T-helper 1 cell treated with Interleukin-12 subunit alpha and Interleukin-12 subunit beta and Interleukin-4 antibody, amounts not matched to agents 30 μg/mL and 1 μg/mL, for 36 hours (primary cell): ENCODE data around the gene HECW1.
"Not testable (repeated sequence)": the region's sequence is repeated elsewhere in the genome, so short reads cannot be mapped to it uniquely, and the experiment has no call there.

Experiments used
- H3K27ac Mint-ChIP-seq: one replicate; pipeline ENCODE4 v1.8.0; 2021; ENCODE audit warnings: mild to moderate bottlenecking, mixed read lengths
- H3K27me3 Mint-ChIP-seq: one replicate; pipeline ENCODE4 v1.8.0; 2021; ENCODE audit warnings: low read depth, mixed read lengths
- H3K36me3 Mint-ChIP-seq: one replicate; pipeline ENCODE4 v1.8.0; 2021; ENCODE audit warnings: low read depth, mixed read lengths
- H3K4me1 Mint-ChIP-seq: one replicate; pipeline ENCODE4 v1.8.0; 2021; ENCODE audit warnings: low read depth, mixed read lengths
- H3K4me3 Mint-ChIP-seq: one replicate; pipeline ENCODE4 v1.8.0; 2021; ENCODE audit warnings: mild to moderate bottlenecking, moderate library complexity, mixed read lengths
- H3K9me3 Mint-ChIP-seq: one replicate; pipeline ENCODE4 v1.8.0; 2021; ENCODE audit warnings: mixed read lengths

HECW1 gene

GRCh38 chr7:43196379-43196778 is 83.9 kb downstream of the HECW1 start:
- peaks cover 3% of the 10 kb centered on the region for H3K27me3 Mint-ChIP-seq
- no peak overlapping the region for H3K4me3 Mint-ChIP-seq
- no peak overlapping the region for H3K27ac Mint-ChIP-seq
- H3K4me1 Mint-ChIP-seq, result no peaks in the 10 kb centered on the region
- H3K9me3 Mint-ChIP-seq, result no peaks in the 10 kb centered on the region
- no peaks in the 10 kb centered on the region for H3K36me3 Mint-ChIP-seq

- no peaks in the 10 kb centered on the region for H3K27me3 Mint-ChIP-seq
- H3K36me3 Mint-ChIP-seq, result no peaks in the 10 kb centered on the region
- H3K27ac Mint-ChIP-seq, result no peak overlapping the region
- no peaks in the 10 kb centered on the region for H3K4me1 Mint-ChIP-seq
- H3K4me3 Mint-ChIP-seq, result no peak overlapping the region
- H3K9me3 Mint-ChIP-seq, result no peaks in the 10 kb centered on the region
These were observed 85.6 kb downstream of the HECW1 start for GRCh38 chr7:43198016-43198415.

- H3K36me3 Mint-ChIP-seq, result no peaks in the 10 kb centered on the region
These were observed 86.2 kb downstream of the HECW1 start for GRCh38 chr7:43198599-43199090.

GRCh38 chr7:43199371-43200160 is 87.1 kb downstream of the HECW1 start:
- no peak overlapping the region for H3K4me3 Mint-ChIP-seq
- no peaks in the 10 kb centered on the region for H3K27me3 Mint-ChIP-seq

More at GRCh38 chr7:43198599-43199090, 86.2 kb downstream of the HECW1 start:
- Mint-ChIP-seq H3K27ac (no peak overlapping the region), H3K27me3 (no peaks in the 10 kb centered on the region), H3K9me3 (no peaks in the 10 kb centered on the region), H3K4me3 (no peak overlapping the region), H3K4me1 (no peaks in the 10 kb centered on the region)

GRCh38 chr7:43201912-43202311 is 89.5 kb downstream of the HECW1 start:
- Mint-ChIP-seq H3K36me3 (no peaks in the 10 kb centered on the region), H3K9me3 (no peaks in the 10 kb centered on the region), H3K4me1 (no peaks in the 10 kb centered on the region), H3K27me3 (no peaks in the 10 kb centered on the region), H3K4me3 (no peak overlapping the region), H3K27ac (no peak overlapping the region)

More at GRCh38 chr7:43199371-43200160, 87.1 kb downstream of the HECW1 start:
- H3K27ac Mint-ChIP-seq, result no peak overlapping the region
- H3K4me1 Mint-ChIP-seq, result no peaks in the 10 kb centered on the region
- H3K9me3 Mint-ChIP-seq, result no peaks in the 10 kb centered on the region
- no peaks in the 10 kb centered on the region for H3K36me3 Mint-ChIP-seq

GRCh38 chr7:43204081-43204480 is 91.6 kb downstream of the HECW1 start:
- Mint-ChIP-seq H3K4me1 (no peaks in the 10 kb centered on the region), H3K4me3 (no peak overlapping the region), H3K9me3 (no peaks in the 10 kb centered on the region), H3K27me3 (no peaks in the 10 kb centered on the region), H3K27ac (no peak overlapping the region), H3K36me3 (no peaks in the 10 kb centered on the region)

- no peaks in the 10 kb centered on the region for H3K36me3 Mint-ChIP-seq
- H3K9me3 Mint-ChIP-seq, result no peaks in the 10 kb centered on the region
- H3K4me3 Mint-ChIP-seq, result no peak overlapping the region
These were observed 92.8 kb downstream of the HECW1 start for GRCh38 chr7:43205171-43205795.

GRCh38 chr7:43208242-43208641 is 95.8 kb downstream of the HECW1 start:
- Mint-ChIP-seq H3K27ac (no peak overlapping the region), H3K36me3 (no peaks in the 10 kb centered on the region), H3K27me3 (peaks cover 3% of the 10 kb centered on the region), H3K9me3 (no peaks in the 10 kb centered on the region), H3K4me3 (no peak overlapping the region), H3K4me1 (no peaks in the 10 kb centered on the region)

More at GRCh38 chr7:43205171-43205795, 92.8 kb downstream of the HECW1 start:
- Mint-ChIP-seq H3K4me1 (no peaks in the 10 kb centered on the region), H3K27ac (no peak overlapping the region), H3K27me3 (no peaks in the 10 kb centered on the region)

- not testable (repeated sequence) for H3K4me1 Mint-ChIP-seq, H3K36me3 Mint-ChIP-seq, H3K9me3 Mint-ChIP-seq, H3K27me3 Mint-ChIP-seq, H3K4me3 Mint-ChIP-seq, H3K27ac Mint-ChIP-seq
These were observed 98.1 kb downstream of the HECW1 start for GRCh38 chr7:43210539-43210938.

GRCh38 chr7:43211286-43211685 is 98.8 kb downstream of the HECW1 start:
- peaks cover 6% of the 10 kb centered on the region for H3K27me3 Mint-ChIP-seq
- no peaks in the 10 kb centered on the region for H3K9me3 Mint-ChIP-seq
- H3K27ac Mint-ChIP-seq, result no peak overlapping the region
- no peaks in the 10 kb centered on the region for H3K36me3 Mint-ChIP-seq
- H3K4me3 Mint-ChIP-seq, result no peak overlapping the region
- no peaks in the 10 kb centered on the region for H3K4me1 Mint-ChIP-seq

- H3K27me3 Mint-ChIP-seq, result peaks cover 6% of the 10 kb centered on the region
These were observed 99.2 kb downstream of the HECW1 start for GRCh38 chr7:43211693-43212092.

GRCh38 chr7:43212921-43213320 is 100.5 kb downstream of the HECW1 start:
- Mint-ChIP-seq H3K27me3 (peaks cover 6% of the 10 kb centered on the region), H3K27ac (no peak overlapping the region), H3K36me3 (no peaks in the 10 kb centered on the region), H3K4me1 (no peaks in the 10 kb centered on the region), H3K4me3 (no peak overlapping the region), H3K9me3 (no peaks in the 10 kb centered on the region)

More at GRCh38 chr7:43211693-43212092, 99.2 kb downstream of the HECW1 start:
- H3K4me3 Mint-ChIP-seq, result no peak overlapping the region
- H3K36me3 Mint-ChIP-seq, result no peaks in the 10 kb centered on the region
- no peak overlapping the region for H3K27ac Mint-ChIP-seq
- H3K4me1 Mint-ChIP-seq, result no peaks in the 10 kb centered on the region
- no peaks in the 10 kb centered on the region for H3K9me3 Mint-ChIP-seq

GRCh38 chr7:43215061-43215460 is 102.6 kb downstream of the HECW1 start:
- Mint-ChIP-seq H3K9me3 (no peaks in the 10 kb centered on the region), H3K4me3 (no peak overlapping the region), H3K4me1 (no peaks in the 10 kb centered on the region), H3K36me3 (no peaks in the 10 kb centered on the region), H3K27me3 (peaks cover 6% of the 10 kb centered on the region), H3K27ac (no peak overlapping the region)

- Mint-ChIP-seq H3K27me3 (peaks cover 6% of the 10 kb centered on the region), H3K4me1 (no peaks in the 10 kb centered on the region), H3K27ac (no peak overlapping the region), H3K36me3 (no peaks in the 10 kb centered on the region), H3K4me3 (no peak overlapping the region), H3K9me3 (no peaks in the 10 kb centered on the region)
These were observed 104.6 kb downstream of the HECW1 start for GRCh38 chr7:43217055-43217454.

GRCh38 chr7:43218901-43219300 is 106.5 kb downstream of the HECW1 start:
- not testable (repeated sequence) for H3K27ac Mint-ChIP-seq, H3K4me1 Mint-ChIP-seq, H3K27me3 Mint-ChIP-seq, H3K36me3 Mint-ChIP-seq, H3K9me3 Mint-ChIP-seq, H3K4me3 Mint-ChIP-seq
